Keratinocyte (primary cell): ENCODE results near the gene ZNF81. TPM values are rescaled to one million over a fixed set of nuclear protein-coding genes. Genes with fewer than 3 reads are reported as not detected.

Experiments
- DNase-seq: peaks from one replicate; pipeline ENCODE4 v3.0.0-alpha.2; 2011; ENCODE audit warnings: low read depth, missing footprints, low spot score
- FAIRE-seq: peaks from 2 replicates; lab custom pipeline; 2011; peaks lifted over from hg19 to GRCh38; lab: Jason Lieb, UNC
- H2AFZ ChIP-seq: 2 replicates; pipeline ENCODE4 v1.6.0; 2012; ENCODE audit warnings: low read length, control low read depth, inconsistent platforms; ENCODE audit not compliant: control insufficient read depth
- H3K27ac ChIP-seq: 2 replicates; pipeline ENCODE4 v1.5.1; 2011; ENCODE audit warnings: low read length; ENCODE audit not compliant: control insufficient read depth, insufficient read depth
- H3K27me3 ChIP-seq: 3 replicates; pipeline ENCODE4 v1.6.0; 2011; ENCODE audit warnings: low read length; ENCODE audit not compliant: control insufficient read depth, insufficient read depth; ENCODE audit errors: extremely low read depth
- H3K36me3 ChIP-seq, 2 experiments: 2 replicates in 1 of 2; 3 replicates in 1 of 2; pipeline ENCODE4 v1.5.1; 2011; ENCODE audit warnings: low read length in 2 of 2, mild to moderate bottlenecking in 1 of 2; ENCODE audit not compliant: control insufficient read depth in 2 of 2, insufficient read depth in 2 of 2; ENCODE audit errors: extremely low read depth in 1 of 2
- H3K4me1 ChIP-seq: 3 replicates; pipeline ENCODE4 v1.5.1; 2011; ENCODE audit warnings: low read length; ENCODE audit not compliant: control insufficient read depth, insufficient read depth; ENCODE audit errors: extremely low read depth
- H3K4me2 ChIP-seq: 3 replicates; pipeline ENCODE4 v1.6.0; 2011; ENCODE audit warnings: low read depth, low read length; ENCODE audit not compliant: control insufficient read depth, insufficient read depth; ENCODE audit errors: extremely low read depth
- H3K4me3 ChIP-seq, 3 experiments: fragments of 200-600 bp in 1 of 3; sonication (generic) in 1 of 3; 2 replicates in 2 of 3; 3 replicates in 1 of 3; pipeline ENCODE4 v1.5.1; 2011 to 2016; ENCODE audit warnings: low read length in 3 of 3, mild to moderate bottlenecking in 3 of 3, control low read depth in 2 of 3, inconsistent platforms in 1 of 3, low read depth in 1 of 3, mixed read lengths in 1 of 3, mixed run types in 1 of 3, moderate library complexity in 1 of 3; ENCODE audit not compliant: control insufficient read depth in 2 of 3, insufficient read depth in 2 of 3; ENCODE audit errors: extremely low read depth in 1 of 3
- H3K79me2 ChIP-seq: 2 replicates; pipeline ENCODE4 v1.6.0; 2012; ENCODE audit warnings: low read length; ENCODE audit not compliant: control insufficient read depth, insufficient read depth
- H3K9ac ChIP-seq: 3 replicates; pipeline ENCODE4 v1.6.0; 2011; ENCODE audit warnings: low read length; ENCODE audit not compliant: control insufficient read depth, insufficient read depth; ENCODE audit errors: extremely low read depth
- H3K9me1 ChIP-seq: 3 replicates; pipeline ENCODE4 v1.6.0; 2011; ENCODE audit warnings: low read length; ENCODE audit not compliant: control insufficient read depth, insufficient read depth; ENCODE audit errors: extremely low read depth
- H3K9me3 ChIP-seq: 2 replicates; pipeline ENCODE4 v1.5.1; 2012; ENCODE audit warnings: low read depth, low read length; ENCODE audit not compliant: control insufficient read depth
- H4K20me1 ChIP-seq: 3 replicates; pipeline ENCODE4 v1.6.0; 2011; ENCODE audit warnings: low read length; ENCODE audit not compliant: control insufficient read depth, insufficient read depth; ENCODE audit errors: extremely low read depth
- EZH2 ChIP-seq: IDR thresholded peaks from one replicate; pipeline ENCODE4 v1.6.1; 2012; ENCODE audit warnings: inconsistent platforms, mild to moderate bottlenecking, low read length, moderate library complexity
- dilution Hi-C: fragments of 300-500 bp; cut with MboI; formaldehyde crosslinking; loops from one replicate; pipeline ENCODE4 v1.7.0; 2020; ENCODE audit warnings: low sequenced_read_pairs; ENCODE audit not compliant: extremely low pct_ligation_motif_present
- polyA plus RNA-seq, 5 experiments: library from polyadenylated mRNA; depleted of rRNA in 3 of 5; stranded (reverse) in 3 of 5; stranded (forward) in 1 of 5; unstranded in 1 of 5; fragments of >200 nt; gene quantifications; 1 replicate in 1 of 5; 2 replicates in 3 of 5; 3 replicates in 1 of 5; pipeline versions ENCODE4 v1.2.1 to v1.2.3, GENCODE V29; 2011 to 2012; ENCODE audit warnings: missing spikeins in 2 of 5, low read depth in 1 of 5, low replicate concordance in 1 of 5
- TF ChIP-seq, protein P1 (sequence below), 3 experiments: IDR thresholded peaks in 1 of 3; conservative IDR thresholded peaks in 1 of 3; optimal IDR thresholded peaks in 1 of 3; 2 replicates in 2 of 3; 3 replicates in 1 of 3; pipeline versions ENCODE3 to v1.5.1; 2011; ENCODE audit warnings: low read length in 3 of 3, mild to moderate bottlenecking in 3 of 3, moderate library complexity in 2 of 3, control low read depth in 1 of 3, inconsistent platforms in 1 of 3; ENCODE audit not compliant: insufficient read depth in 2 of 3; ENCODE audit errors: extremely low read depth in 1 of 3

The ZNF81 gene
- polyA plus RNA-seq, 1 donor (not counting 4 experiments of a cell fraction or from before 2014, with no cell fraction given) = 5.0 TPM

DNA sequence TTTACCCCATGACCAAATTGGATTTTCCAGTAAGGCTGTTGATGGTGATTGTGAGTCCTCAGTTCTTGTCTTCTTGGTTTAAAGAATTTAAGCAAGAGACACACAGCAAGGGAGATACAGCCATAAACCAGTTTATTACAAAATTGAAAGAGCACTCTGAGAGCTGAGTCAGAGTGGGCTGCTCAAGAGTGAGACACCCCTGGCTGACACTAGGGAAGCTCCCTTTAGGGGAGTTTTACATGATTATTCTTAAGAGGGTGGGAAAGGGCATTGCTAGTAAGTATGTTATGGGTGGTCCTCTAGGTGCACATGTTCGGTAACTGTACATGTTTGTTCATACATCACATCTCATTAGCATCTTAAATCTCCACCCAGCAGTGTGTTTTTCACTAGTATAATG, 18.8 kb upstream of the ZNF81 start:
- H3K4me3 ChIP-seq = no peak overlapping the region
- dilution Hi-C loops = no loop called here

DNA sequence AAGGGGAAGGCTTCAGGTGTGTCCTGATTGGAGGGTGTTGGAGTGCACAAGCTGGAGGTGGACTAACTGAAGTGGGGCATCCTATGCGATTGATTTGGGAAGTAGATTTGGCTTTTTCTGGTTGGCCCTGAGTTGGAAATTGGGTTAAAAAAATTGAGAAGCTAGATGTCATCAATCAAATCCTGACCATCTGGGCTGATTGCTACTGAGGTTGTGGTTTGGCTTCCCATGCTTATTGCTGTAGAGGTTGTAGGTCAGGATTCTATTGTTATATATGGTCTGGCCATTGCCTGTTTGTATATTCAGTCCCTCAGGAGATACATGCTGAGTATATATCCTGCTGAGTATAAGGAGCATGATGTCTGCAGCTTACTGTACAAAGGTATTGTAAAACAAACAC, 7.7 kb upstream of the ZNF81 start:
- FAIRE-seq (no peak), DNase-seq (no peak)
- Histone ChIP-seq H3K27me3 (no peaks in the 10 kb centered on the region), H2AFZ (no peak overlapping the region), H4K20me1 (no peaks in the 10 kb centered on the region), H3K79me2 (no peaks in the 10 kb centered on the region), H3K4me1 (no peaks in the 10 kb centered on the region), H3K9me1 (no peaks in the 10 kb centered on the region), H3K4me2 (no peak overlapping the region), H3K27ac (no peak overlapping the region), H3K9ac (no peak overlapping the region), H3K36me3 (no peaks in the 10 kb centered on the region), H3K4me3 (no peak overlapping the region), H3K9me3 (no peaks in the 10 kb centered on the region)
- TF ChIP-seq EZH2 = no peak
- TF ChIP-seq, protein P1, sequence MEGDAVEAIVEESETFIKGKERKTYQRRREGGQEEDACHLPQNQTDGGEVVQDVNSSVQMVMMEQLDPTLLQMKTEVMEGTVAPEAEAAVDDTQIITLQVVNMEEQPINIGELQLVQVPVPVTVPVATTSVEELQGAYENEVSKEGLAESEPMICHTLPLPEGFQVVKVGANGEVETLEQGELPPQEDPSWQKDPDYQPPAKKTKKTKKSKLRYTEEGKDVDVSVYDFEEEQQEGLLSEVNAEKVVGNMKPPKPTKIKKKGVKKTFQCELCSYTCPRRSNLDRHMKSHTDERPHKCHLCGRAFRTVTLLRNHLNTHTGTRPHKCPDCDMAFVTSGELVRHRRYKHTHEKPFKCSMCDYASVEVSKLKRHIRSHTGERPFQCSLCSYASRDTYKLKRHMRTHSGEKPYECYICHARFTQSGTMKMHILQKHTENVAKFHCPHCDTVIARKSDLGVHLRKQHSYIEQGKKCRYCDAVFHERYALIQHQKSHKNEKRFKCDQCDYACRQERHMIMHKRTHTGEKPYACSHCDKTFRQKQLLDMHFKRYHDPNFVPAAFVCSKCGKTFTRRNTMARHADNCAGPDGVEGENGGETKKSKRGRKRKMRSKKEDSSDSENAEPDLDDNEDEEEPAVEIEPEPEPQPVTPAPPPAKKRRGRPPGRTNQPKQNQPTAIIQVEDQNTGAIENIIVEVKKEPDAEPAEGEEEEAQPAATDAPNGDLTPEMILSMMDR (optimal IDR thresholded peaks at IDR 0.05 in 1 of 3, IDR thresholded peaks at IDR 0.05 in 1 of 3, conservative IDR thresholded peaks at IDR 0.05 in 1 of 3; ENCODE audit: extremely low read depth in 1 of 3, insufficient read depth in 2 of 3, low read length in 3 of 3) = no peak
- dilution Hi-C loops = no loop called here

More for the DNA sequence above, 18.8 kb upstream of the ZNF81 start:
- no peaks in the 10 kb centered on the region for H3K79me2 ChIP-seq
- no peaks in the 10 kb centered on the region for H3K9me1 ChIP-seq
- DNase-seq (no peak), FAIRE-seq (no peak)
- H3K36me3 ChIP-seq = no peaks in the 10 kb centered on the region
- TF ChIP-seq EZH2 = no peak
- TF ChIP-seq, protein P1 (optimal IDR thresholded peaks at IDR 0.05 in 1 of 3, IDR thresholded peaks at IDR 0.05 in 1 of 3, conservative IDR thresholded peaks at IDR 0.05 in 1 of 3; ENCODE audit: extremely low read depth in 1 of 3, insufficient read depth in 2 of 3, low read length in 3 of 3) = no peak
- H3K27ac ChIP-seq = no peak overlapping the region
- no peak overlapping the region for H3K9ac ChIP-seq
- no peaks in the 10 kb centered on the region for H3K9me3 ChIP-seq
- H3K4me1 ChIP-seq = peaks cover 13% of the 10 kb centered on the region
- no peaks in the 10 kb centered on the region for H3K27me3 ChIP-seq
- no peak overlapping the region for H3K4me2 ChIP-seq
- no peaks in the 10 kb centered on the region for H4K20me1 ChIP-seq
- H2AFZ ChIP-seq = no peak overlapping the region
